ENCODE results near the gene MPRIP.
"Not testable (repeated sequence)": the region's sequence is repeated elsewhere in the genome, so short reads cannot be mapped to it uniquely, and the experiment has no call there.

The MPRIP gene

GRCh38 chr17:17176341-17176740, 134.1 kb downstream of the MPRIP start:
- TF ChIP-seq POLR2A (IDR thresholded peaks at IDR 0.05; ENCODE audit: low read depth, low read length): no peak
- FAIRE-seq (no peak), DNase-seq (ENCODE audit: insufficient read length, low spot score) (no peak)

GRCh38 chr17:17177176-17177575, 134.9 kb downstream of the MPRIP start:
- FAIRE-seq: no peak
- TF ChIP-seq POLR2A (IDR thresholded peaks at IDR 0.05; ENCODE audit: low read depth, low read length): no peak
- DNase-seq (ENCODE audit: insufficient read length, low spot score): no peak

GRCh38 chr17:17179371-17179827, 137.1 kb downstream of the MPRIP start:
- DNase-seq (ENCODE audit: insufficient read length, low spot score) (no peak), FAIRE-seq (no peak)
- TF ChIP-seq POLR2A (IDR thresholded peaks at IDR 0.05; ENCODE audit: low read depth, low read length): no peak

- TF ChIP-seq POLR2A (IDR thresholded peaks at IDR 0.05; ENCODE audit: low read depth, low read length): no peak
- no peak for DNase-seq (ENCODE audit: insufficient read length, low spot score)
- FAIRE-seq: no peak
Observed at GRCh38 chr17:17180141-17180603, 137.9 kb downstream of the MPRIP start.

- no peak for FAIRE-seq
- no peak for DNase-seq (ENCODE audit: insufficient read length, low spot score)
- no peak for TF ChIP-seq POLR2A (IDR thresholded peaks at IDR 0.05; ENCODE audit: low read depth, low read length)
Observed at GRCh38 chr17:17180741-17181525, 138.7 kb downstream of the MPRIP start.

GRCh38 chr17:17181666-17182597, 139.7 kb downstream of the MPRIP start:
- DNase-seq (ENCODE audit: insufficient read length, low spot score) (no peak), FAIRE-seq (no peak)
- TF ChIP-seq POLR2A (IDR thresholded peaks at IDR 0.05; ENCODE audit: low read depth, low read length): no peak

GRCh38 chr17:17182598-17183136, 140.4 kb downstream of the MPRIP start:
- no peak for FAIRE-seq

GRCh38 chr17:17183744-17184143, 141.5 kb downstream of the MPRIP start:
- DNase-seq (ENCODE audit: insufficient read length, low spot score) (no peak), FAIRE-seq (no peak)
- no peak for TF ChIP-seq POLR2A (IDR thresholded peaks at IDR 0.05; ENCODE audit: low read depth, low read length)

More at GRCh38 chr17:17182598-17183136, 140.4 kb downstream of the MPRIP start:
- DNase-seq (ENCODE audit: insufficient read length, low spot score): no peak
- TF ChIP-seq POLR2A (IDR thresholded peaks at IDR 0.05; ENCODE audit: low read depth, low read length): no peak

- FAIRE-seq; DNase-seq (ENCODE audit: insufficient read length, low spot score): not testable (repeated sequence)
Observed at GRCh38 chr17:17184985-17185757, 142.9 kb downstream of the MPRIP start.

- TF ChIP-seq POLR2A (IDR thresholded peaks at IDR 0.05; ENCODE audit: low read depth, low read length): no peak
- FAIRE-seq (no peak), DNase-seq (ENCODE audit: insufficient read length, low spot score) (no peak)
Observed at GRCh38 chr17:17186051-17186450, 143.8 kb downstream of the MPRIP start.

- FAIRE-seq (no peak), DNase-seq (ENCODE audit: insufficient read length, low spot score) (no peak)
- no peak for TF ChIP-seq POLR2A (IDR thresholded peaks at IDR 0.05; ENCODE audit: low read depth, low read length)
Observed at GRCh38 chr17:17186551-17187505, 144.6 kb downstream of the MPRIP start.

- no peak for DNase-seq (ENCODE audit: insufficient read length, low spot score)
- no peak for TF ChIP-seq POLR2A (IDR thresholded peaks at IDR 0.05; ENCODE audit: low read depth, low read length)
- no peak for FAIRE-seq
Observed at GRCh38 chr17:17188586-17188985, 146.3 kb downstream of the MPRIP start.

Measured in H54 (cell line).